ENCODE results near the gene MYH10.

MYH10 gene

GRCh38 chr17:8438441-8438840 lies 192.1 kb downstream of the MYH10 start:
- no peak for DNase-seq

- no peak for DNase-seq
Observed at GRCh38 chr17:8436844-8437171, 193.7 kb downstream of the MYH10 start.

- DNase-seq: peak; percentile 86
Observed at GRCh38 chr17:8436169-8436843, 194.2 kb downstream of the MYH10 start.

- DNase-seq: peak; percentile 91
Observed at GRCh38 chr17:8435245-8436168, 195.0 kb downstream of the MYH10 start, which contains the start of gene NDEL1. Gene NDEL1 (plus strand): TSS chr17:8435884. CDS start chr17:8444272, 8,388 bp downstream.

GRCh38 chr17:8430966-8431365 lies 199.6 kb downstream of the MYH10 start:
- DNase-seq: no peak

- no peak for DNase-seq
Observed at GRCh38 chr17:8426802-8427201, 203.7 kb downstream of the MYH10 start.

GRCh38 chr17:8426094-8426720 lies 204.3 kb downstream of the MYH10 start:
- DNase-seq: no peak
